H1 (cell line): Measurements from ENCODE around the gene VTN. TPM values are rescaled to one million over a fixed set of nuclear protein-coding genes. Genes with fewer than 3 reads are reported as not detected.

Source experiments
- CTCF ChIA-PET: fragments of 300-600 bp; sonication (Branson Sonifier 250); formaldehyde crosslinking; loops from one replicate; lab custom pipeline; 2021; ENCODE audit not compliant: partially characterized antibody; lab: Charles Lee
- POLR2A ChIA-PET: fragments of 300-600 bp; sonication (Branson Sonifier 250); formaldehyde crosslinking; loops from one replicate; lab custom pipeline; 2021; ENCODE audit warnings: inconsistent platforms; ENCODE audit not compliant: partially characterized antibody; lab: Charles Lee
- DNase-seq, 2 experiments: peaks; one replicate each; pipeline versions ENCODE4 v3.0.0 to v3.0.0-alpha.2; 2010 to 2022; ENCODE audit warnings: low spot score in 2 of 2, low read depth in 1 of 2, mixed read lengths in 1 of 2
- FAIRE-seq: peaks from 2 replicates; lab custom pipeline; 2011; peaks lifted over from hg19 to GRCh38; lab: Jason Lieb, UNC
- H2AFZ ChIP-seq: 2 replicates; pipeline ENCODE4 v1.8.1; 2012; ENCODE audit warnings: low read length, inconsistent platforms
- H2AK5ac ChIP-seq: 2 replicates; pipeline ENCODE4 v1.6.1; 2013; ENCODE audit warnings: low read depth, low read length
- H2BK120ac ChIP-seq: replicated peaks from 2 replicates; pipeline ENCODE3; 2013; ENCODE audit warnings: low read depth, low read length, inconsistent platforms
- H2BK12ac ChIP-seq: 2 replicates; pipeline ENCODE4 v1.6.1; 2013; ENCODE audit warnings: low read depth, low read length
- H2BK15ac ChIP-seq: 2 replicates; pipeline ENCODE4 v1.6.1; 2013; ENCODE audit warnings: low read length
- H2BK20ac ChIP-seq: 2 replicates; pipeline ENCODE4 v1.6.1; 2013; ENCODE audit warnings: low read length
- H2BK5ac ChIP-seq: 2 replicates; pipeline ENCODE4 v1.6.1; 2013; ENCODE audit warnings: low read depth, low read length
- H3K14ac ChIP-seq: 2 replicates; pipeline ENCODE4 v1.6.1; 2013; ENCODE audit warnings: inconsistent platforms; ENCODE audit not compliant: insufficient read length
- H3K18ac ChIP-seq: 2 replicates; pipeline ENCODE4 v1.6.1; 2013; ENCODE audit warnings: low read length; ENCODE audit errors: extremely low read depth
- H3K23ac ChIP-seq: 2 replicates; pipeline ENCODE4 v1.6.1; 2013; ENCODE audit warnings: inconsistent platforms; ENCODE audit not compliant: insufficient read length
- H3K23me2 ChIP-seq: 2 replicates; pipeline ENCODE4 v1.6.1; 2013; ENCODE audit warnings: low read depth, low read length
- H3K27ac ChIP-seq: 2 replicates; pipeline ENCODE4 v1.6.1; 2011; ENCODE audit warnings: low read depth, low read length, inconsistent platforms
- H3K27me3 ChIP-seq, 4 experiments: replicated peaks in 1 of 4; 1 replicate in 1 of 4; 2 replicates in 3 of 4; pipeline versions ENCODE4 v1.6.1 to v1.8.1; 2011 to 2013; ENCODE audit warnings: low read length in 3 of 4, mild to moderate bottlenecking in 3 of 4, inconsistent platforms in 2 of 4, mixed read lengths in 2 of 4, moderate library complexity in 1 of 4; ENCODE audit not compliant: control insufficient read depth in 3 of 4, insufficient read depth in 3 of 4; ENCODE audit errors: extremely low read depth in 1 of 4
- H3K36me3 ChIP-seq, 4 experiments: 2 replicates each; pipeline versions ENCODE4 v1.6.1 to v1.8.1; 2011 to 2013; ENCODE audit warnings: mild to moderate bottlenecking in 4 of 4, low read length in 3 of 4, moderate library complexity in 2 of 4, control low read depth in 1 of 4, inconsistent platforms in 1 of 4; ENCODE audit not compliant: insufficient read depth in 4 of 4, control insufficient read depth in 2 of 4
- H3K4ac ChIP-seq: replicated peaks from 2 replicates; pipeline ENCODE3; 2013; ENCODE audit warnings: low read length, low read depth, mixed read lengths, inconsistent platforms; ENCODE audit not compliant: insufficient read length
- H3K4me1 ChIP-seq, 4 experiments: replicated peaks in 1 of 4; 1 replicate in 1 of 4; 2 replicates in 3 of 4; pipeline versions ENCODE4 v1.6.1 to v1.8.1; 2011 to 2013; ENCODE audit warnings: low read length in 3 of 4, inconsistent platforms in 2 of 4, mixed read lengths in 1 of 4; ENCODE audit not compliant: insufficient read depth in 4 of 4, control insufficient read depth in 3 of 4
- H3K4me2 ChIP-seq, 2 experiments: 2 replicates each; pipeline versions ENCODE4 v1.6.1 to v1.8.1; 2011 to 2013; ENCODE audit warnings: low read depth in 2 of 2, low read length in 2 of 2, control low read depth in 1 of 2, inconsistent platforms in 1 of 2, mild to moderate bottlenecking in 1 of 2; ENCODE audit not compliant: insufficient read depth in 1 of 2
- H3K4me3 ChIP-seq, 4 experiments: fragments of 200-600, 300-600 bp in 1 of 4; sonication (generic), shearing (Covaris generic), sonication (Bioruptor Twin) in 1 of 4; 2 replicates each; pipeline versions ENCODE4 v1.5.1 to v1.8.1; 2011 to 2016; ENCODE audit warnings: low read length in 4 of 4, low read depth in 3 of 4, control low read depth in 2 of 4, inconsistent platforms in 2 of 4, mild to moderate bottlenecking in 2 of 4, mixed read lengths in 1 of 4, moderate library complexity in 1 of 4; ENCODE audit not compliant: insufficient read depth in 2 of 4; ENCODE audit errors: extremely low read depth in 1 of 4
- H3K56ac ChIP-seq: replicated peaks from 2 replicates; pipeline ENCODE3; 2013; ENCODE audit warnings: low read depth, mild to moderate bottlenecking, mixed read lengths, low read length, inconsistent platforms; ENCODE audit not compliant: insufficient read length
- H3K79me1 ChIP-seq: 2 replicates; pipeline ENCODE4 v1.6.1; 2013; ENCODE audit warnings: low read depth, low read length, control low read depth
- H3K79me2 ChIP-seq, 2 experiments: 2 replicates each; pipeline versions ENCODE4 v1.6.1 to v1.8.1; 2012 to 2013; ENCODE audit warnings: low read length in 2 of 2, mild to moderate bottlenecking in 2 of 2, inconsistent platforms in 1 of 2; ENCODE audit not compliant: insufficient read depth in 2 of 2, control insufficient read depth in 1 of 2
- H3K9ac ChIP-seq, 4 experiments: replicated peaks in 1 of 4; 1 replicate in 1 of 4; 2 replicates in 3 of 4; pipeline versions ENCODE4 v1.6.1 to v1.8.1; 2011 to 2013; ENCODE audit warnings: low read depth in 3 of 4, low read length in 3 of 4, control low read depth in 2 of 4, mild to moderate bottlenecking in 2 of 4, moderate library complexity in 2 of 4, inconsistent platforms in 1 of 4; ENCODE audit errors: extremely low read depth in 1 of 4
- H3K9me3 ChIP-seq, 2 experiments: 2 replicates each; pipeline versions ENCODE4 v1.6.1 to v1.8.1; 2012 to 2013; ENCODE audit warnings: mild to moderate bottlenecking in 2 of 2, moderate library complexity in 2 of 2, control low read depth in 1 of 2, inconsistent platforms in 1 of 2, low read depth in 1 of 2, low read length in 1 of 2, mixed read lengths in 1 of 2; ENCODE audit not compliant: insufficient read depth in 2 of 2
- H4K20me1 ChIP-seq, 2 experiments: replicated peaks in 1 of 2; 2 replicates each; pipeline versions ENCODE3 to v1.8.1; 2011 to 2013; ENCODE audit warnings: inconsistent platforms in 2 of 2, low read length in 2 of 2, mild to moderate bottlenecking in 1 of 2; ENCODE audit not compliant: insufficient read depth in 2 of 2, control insufficient read depth in 1 of 2
- H4K5ac ChIP-seq: 2 replicates; pipeline ENCODE4 v1.6.1; 2013; ENCODE audit warnings: low read length, low read depth, mixed read lengths, inconsistent platforms; ENCODE audit not compliant: insufficient read length
- H4K8ac ChIP-seq: 2 replicates; pipeline ENCODE4 v1.8.0; 2013; ENCODE audit warnings: mild to moderate bottlenecking, moderate library complexity, low read length, inconsistent platforms; ENCODE audit not compliant: insufficient read depth; ENCODE audit errors: extremely low read depth
- H4K91ac ChIP-seq: replicated peaks from 2 replicates; pipeline ENCODE3; 2013; ENCODE audit warnings: low read length, mixed read lengths, inconsistent platforms; ENCODE audit not compliant: insufficient read length
- KDM1A ChIP-seq: fragments of 200-600, 300-600 bp; sonication (generic); IDR thresholded peaks from 2 replicates; pipeline ENCODE4 v1.7.1; 2016; ENCODE audit warnings: mild to moderate bottlenecking, low read length, borderline replicate concordance
- POLR2AphosphoS5 ChIP-seq: IDR thresholded peaks from 2 replicates; pipeline ENCODE4 v1.6.1; 2011; ENCODE audit warnings: low read depth, low read length
- WGBS, 2 experiments: shearing (Covaris generic) in 1 of 2; methylation state at CpG; one replicate each; pipeline versions ENCODE4 v1.1.6 to v1.1.7; 2013 to 2015; ENCODE audit warnings: low lambda C conversion rate in 2 of 2, mixed read lengths in 2 of 2, inconsistent platforms in 1 of 2, low coverage in 1 of 2, missing lambda C conversion rate in 1 of 2; ENCODE audit not compliant: insufficient replicate concordance in 2 of 2, insufficient coverage in 1 of 2, insufficient read length in 1 of 2; ENCODE audit errors: extremely low coverage in 1 of 2, missing lambda C conversion rate in 1 of 2; 5-methylcytosine and 5-hydroxymethylcytosine counted together
- polyA plus RNA-seq, 7 experiments: library from polyadenylated mRNA; depleted of rRNA in 3 of 7; stranded (reverse) in 5 of 7; unstranded in 2 of 7; fragments of >200 nt in 5 of 7; fragments of 200-250 nt in 2 of 7; gene quantifications; 1 replicate in 5 of 7; 2 replicates in 1 of 7; 4 replicates in 1 of 7; pipeline versions ENCODE4 v1.2.1 to v1.2.3, GENCODE V29; 2011 to 2013; ENCODE audit warnings: missing spikeins in 2 of 7, mixed read lengths in 2 of 7
- total RNA-seq: library from RNA; stranded (reverse); fragmentation: NEBNext Ultra II Directional; extraction: Animal tissue kit (Norgen Biotek cat#: 25700); gene quantifications from 2 replicates; pipeline ENCODE4 v1.2.1, GENCODE V29; 2021

Gene VTN
- total and polyA plus RNA-seq, 2 of the 8 experiments (the other 6 are each of a cell fraction or from before 2014, with no cell fraction given), result 0.18 TPM; not detected in 1

DNA sequence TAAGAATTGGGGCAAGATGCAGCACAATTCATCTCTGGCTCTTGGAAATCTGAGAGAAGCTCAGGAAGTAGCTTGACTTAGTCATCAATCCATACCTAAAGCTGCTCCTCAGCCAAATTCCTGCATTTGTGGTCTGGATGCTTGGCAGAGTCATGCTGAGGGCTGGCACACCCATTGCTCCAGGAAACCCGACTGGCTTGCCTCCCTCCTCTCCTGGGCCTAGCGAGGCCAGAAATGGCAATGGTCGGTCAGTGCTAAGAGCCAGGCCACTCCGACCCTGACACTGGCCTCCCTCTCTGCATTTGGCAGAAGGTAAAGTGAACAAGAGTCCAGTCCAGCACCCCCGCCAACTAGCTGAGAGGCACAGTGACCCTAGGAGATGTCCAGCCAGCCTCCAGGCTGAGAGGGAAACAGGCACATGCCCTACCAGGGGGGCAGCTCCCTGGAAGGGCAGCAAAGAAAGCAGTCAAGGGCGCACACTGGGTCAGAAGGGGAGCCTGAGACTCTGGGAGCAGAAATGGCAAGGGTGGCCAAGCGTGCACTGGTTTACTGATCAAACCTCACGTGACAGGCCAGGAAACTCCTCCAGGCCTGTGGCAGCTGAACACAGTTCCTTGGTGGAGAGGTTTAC lies 22.7 kb downstream of the VTN start:
- H3K9me3 ChIP-seq, result no peaks in the 10 kb centered on the region
- H3K27ac ChIP-seq, result no peak overlapping the region
- ChIA-PET CTCF (interaction anchor here (0.6 to 2.5 kb wide), 9 partner anchors 9 to 116 kb away, joined by 3 to 10 read pairs (median 5); partner anchors contain the start of genes IFT20 and TNFAIP1), POLR2A (interaction anchor here (0.7 to 9.7 kb wide), 9 partner anchors 9 to 180 kb away, joined by 3 to 92 read pairs (median 5); partner anchors contain the start of genes IFT20, POLDIP2, SEBOX and TNFAIP1)
- no peak overlapping the region for H3K4me2 ChIP-seq
- H3K56ac ChIP-seq, result no peak overlapping the region
- H4K8ac ChIP-seq, result no peak overlapping the region; the same call in 1 of the 2 replicates
- H3K9ac ChIP-seq, result no peak overlapping the region; a peak in 1 of 7 replicates
- no peak overlapping the region for H3K4me3 ChIP-seq
- FAIRE-seq (no peak), DNase-seq (no peak)
- no peak overlapping the region for H3K23ac ChIP-seq
- H3K79me2 ChIP-seq, result no peaks in the 10 kb centered on the region
- H3K18ac ChIP-seq, result no peak overlapping the region
- no peak overlapping the region for H2BK15ac ChIP-seq
- H2BK5ac ChIP-seq, result no peak overlapping the region
- H2BK20ac ChIP-seq, result no peak overlapping the region
- no peak overlapping the region for H4K91ac ChIP-seq
- H2AK5ac ChIP-seq, result no peak overlapping the region
- H3K23me2 ChIP-seq, result no peaks in the 10 kb centered on the region
- H2BK120ac ChIP-seq, result no peak overlapping the region
- H4K20me1 ChIP-seq, result peaks cover 13 to 15% of the 10 kb centered on the region in 2 experiments
- H4K5ac ChIP-seq, result no peak overlapping the region
- no peak overlapping the region for H2BK12ac ChIP-seq
- H3K4me1 ChIP-seq, result peaks cover 0 to 4% (median 0%) of the 10 kb centered on the region in 4 experiments; a peak in 3 of 7 replicates
- H3K79me1 ChIP-seq, result no peaks in the 10 kb centered on the region
- H3K27me3 ChIP-seq, result no peaks in the 10 kb centered on the region
- H3K36me3 ChIP-seq, result peaks cover 20 to 60% (median 42%) of the 10 kb centered on the region in 4 experiments; a peak in 7 of 8 replicates
- WGBS, 2 experiments, result 79% methylated on average over 8 of the region's 8 CpGs; no CpG with 5 or more reads in 1 of the 2 experiments
- H2AFZ ChIP-seq, result no peak overlapping the region
- TF ChIP-seq POLR2AphosphoS5 (0 out of 2 replicates have a peak, but pooled peaks have one; percentile 0), KDM1A (no peak)
- no peak overlapping the region for H3K14ac ChIP-seq
- no peak overlapping the region for H3K4ac ChIP-seq
